Measurements from ENCODE around the gene USP30.

USP30 gene

GRCh38 chr12:109097435-109098182, 45.2 kb downstream of the USP30 start, which contains the start of gene UNG:
Gene UNG (plus strand): TSS chr12:109097597. CDS start chr12:109097680, 83 bp downstream.
- no peaks in the 10 kb centered on the region for H3K27me3 ChIP-seq (ENCODE audit: insufficient read depth, low read length, poor library complexity)
- peak within 1 kb of the TSS; percentile 93 for H3K4me2 ChIP-seq (ENCODE audit: insufficient read depth, low read length)
- H3K79me2 ChIP-seq (ENCODE audit: insufficient read depth, low read length), result peaks cover 44% of the 10 kb centered on the region
- peaks cover 48% of the 10 kb centered on the region for H3K4me1 ChIP-seq (ENCODE audit: insufficient read depth, low read length)
- ATAC-seq (ENCODE audit: insufficient read depth, low read depth) (peak; percentile 91), DNase-seq (peak; percentile 96)
- H3K36me3 ChIP-seq (ENCODE audit: insufficient read depth, low read length), result peaks cover 43% of the 10 kb centered on the region
- H3K27ac ChIP-seq (ENCODE audit: low read length), result peak within 1 kb of the TSS; percentile 84
- peaks cover 33% of the 10 kb centered on the region for H4K20me1 ChIP-seq (ENCODE audit: insufficient read depth, low read length)
- peak within 1 kb of the TSS; percentile 94 for H2AFZ ChIP-seq (ENCODE audit: low read depth, low read length)
- no peaks in the 10 kb centered on the region for H3K9me3 ChIP-seq (ENCODE audit: insufficient read depth, low read length, severe bottlenecking)
- TF ChIP-seq EZH2 (IDR thresholded peaks at IDR 0.05; ENCODE audit: borderline replicate concordance, low read depth, low read length, severe bottlenecking) (no peak), CTCF (IDR thresholded peaks at IDR 0.05; ENCODE audit: borderline replicate concordance, extremely low read depth, low read length, poor library complexity, severe bottlenecking) (no peak)
- peak within 1 kb of the TSS; percentile 80 for H3K9ac ChIP-seq (ENCODE audit: low read depth, low read length)
- H3K4me3 ChIP-seq (ENCODE audit: low read depth in 1 of 2, low read length in 2 of 2), result peak within 1 kb of the TSS; percentile 68 to 82

- H3K27ac ChIP-seq (ENCODE audit: low read length), result peak overlapping the region; percentile 47
- no peaks in the 10 kb centered on the region for H3K9me3 ChIP-seq (ENCODE audit: insufficient read depth, low read length, severe bottlenecking)
- peak overlapping the region; percentile 93 for H3K4me2 ChIP-seq (ENCODE audit: insufficient read depth, low read length)
- peaks cover 42% of the 10 kb centered on the region for H3K4me1 ChIP-seq (ENCODE audit: insufficient read depth, low read length)
- ATAC-seq (ENCODE audit: insufficient read depth, low read depth), result peak; percentile 2; the same call in 1 of the 3 replicates
- DNase-seq, result no peak
- peak overlapping the region; percentile 69 for H2AFZ ChIP-seq (ENCODE audit: low read depth, low read length)
- TF ChIP-seq EZH2 (IDR thresholded peaks at IDR 0.05; ENCODE audit: borderline replicate concordance, low read depth, low read length, severe bottlenecking) (no peak), CTCF (IDR thresholded peaks at IDR 0.05; ENCODE audit: borderline replicate concordance, extremely low read depth, low read length, poor library complexity, severe bottlenecking) (no peak)
- peaks cover 45% of the 10 kb centered on the region for H3K36me3 ChIP-seq (ENCODE audit: insufficient read depth, low read length)
- H3K27me3 ChIP-seq (ENCODE audit: insufficient read depth, low read length, poor library complexity), result no peaks in the 10 kb centered on the region
- H3K4me3 ChIP-seq (ENCODE audit: low read depth in 1 of 2, low read length in 2 of 2), result peak overlapping the region; percentile 68 to 70; a peak in 3 of 4 replicates
- peaks cover 34% of the 10 kb centered on the region for H4K20me1 ChIP-seq (ENCODE audit: insufficient read depth, low read length)
- H3K79me2 ChIP-seq (ENCODE audit: insufficient read depth, low read length), result peaks cover 38% of the 10 kb centered on the region
- peak overlapping the region; percentile 80 for H3K9ac ChIP-seq (ENCODE audit: low read depth, low read length)
These were observed 45.8 kb downstream of the USP30 start for GRCh38 chr12:109098183-109098604.

GRCh38 chr12:109098651-109099050, 46.3 kb downstream of the USP30 start:
- ATAC-seq (ENCODE audit: insufficient read depth, low read depth), result no peak
- peak overlapping the region; percentile 69 for H2AFZ ChIP-seq (ENCODE audit: low read depth, low read length)
- no peak for TF ChIP-seq CTCF (IDR thresholded peaks at IDR 0.05; ENCODE audit: borderline replicate concordance, extremely low read depth, low read length, poor library complexity, severe bottlenecking)
- TF ChIP-seq EZH2 (IDR thresholded peaks at IDR 0.05; ENCODE audit: borderline replicate concordance, low read depth, low read length, severe bottlenecking), result no peak
- H3K4me2 ChIP-seq (ENCODE audit: insufficient read depth, low read length), result peak overlapping the region; percentile 93
- H3K79me2 ChIP-seq (ENCODE audit: insufficient read depth, low read length), result peaks cover 38% of the 10 kb centered on the region
- H3K9me3 ChIP-seq (ENCODE audit: insufficient read depth, low read length, severe bottlenecking), result no peaks in the 10 kb centered on the region
- peaks cover 36% of the 10 kb centered on the region for H4K20me1 ChIP-seq (ENCODE audit: insufficient read depth, low read length)
- peaks cover 50% of the 10 kb centered on the region for H3K36me3 ChIP-seq (ENCODE audit: insufficient read depth, low read length)
- H3K9ac ChIP-seq (ENCODE audit: low read depth, low read length), result peak overlapping the region; percentile 80
- peaks cover 39% of the 10 kb centered on the region for H3K4me1 ChIP-seq (ENCODE audit: insufficient read depth, low read length)
- peak overlapping the region; percentile 47 for H3K27ac ChIP-seq (ENCODE audit: low read length)
- no peak for DNase-seq
- H3K27me3 ChIP-seq (ENCODE audit: insufficient read depth, low read length, poor library complexity), result no peaks in the 10 kb centered on the region
- peak overlapping the region; percentile 68 to 70; a peak in 3 of 4 replicates for H3K4me3 ChIP-seq (ENCODE audit: low read depth in 1 of 2, low read length in 2 of 2)
